Measurements from ENCODE around the gene MYL9. TPM values are rescaled to one million over a fixed set of nuclear protein-coding genes. Genes with fewer than 3 reads are reported as not detected.

MYL9 gene
- polyA plus RNA-seq, 2 of the 4 experiments (the other 2 are of a cell fraction): 2.2 to 29.5 TPM

- TF ChIP-seq, protein P1, sequence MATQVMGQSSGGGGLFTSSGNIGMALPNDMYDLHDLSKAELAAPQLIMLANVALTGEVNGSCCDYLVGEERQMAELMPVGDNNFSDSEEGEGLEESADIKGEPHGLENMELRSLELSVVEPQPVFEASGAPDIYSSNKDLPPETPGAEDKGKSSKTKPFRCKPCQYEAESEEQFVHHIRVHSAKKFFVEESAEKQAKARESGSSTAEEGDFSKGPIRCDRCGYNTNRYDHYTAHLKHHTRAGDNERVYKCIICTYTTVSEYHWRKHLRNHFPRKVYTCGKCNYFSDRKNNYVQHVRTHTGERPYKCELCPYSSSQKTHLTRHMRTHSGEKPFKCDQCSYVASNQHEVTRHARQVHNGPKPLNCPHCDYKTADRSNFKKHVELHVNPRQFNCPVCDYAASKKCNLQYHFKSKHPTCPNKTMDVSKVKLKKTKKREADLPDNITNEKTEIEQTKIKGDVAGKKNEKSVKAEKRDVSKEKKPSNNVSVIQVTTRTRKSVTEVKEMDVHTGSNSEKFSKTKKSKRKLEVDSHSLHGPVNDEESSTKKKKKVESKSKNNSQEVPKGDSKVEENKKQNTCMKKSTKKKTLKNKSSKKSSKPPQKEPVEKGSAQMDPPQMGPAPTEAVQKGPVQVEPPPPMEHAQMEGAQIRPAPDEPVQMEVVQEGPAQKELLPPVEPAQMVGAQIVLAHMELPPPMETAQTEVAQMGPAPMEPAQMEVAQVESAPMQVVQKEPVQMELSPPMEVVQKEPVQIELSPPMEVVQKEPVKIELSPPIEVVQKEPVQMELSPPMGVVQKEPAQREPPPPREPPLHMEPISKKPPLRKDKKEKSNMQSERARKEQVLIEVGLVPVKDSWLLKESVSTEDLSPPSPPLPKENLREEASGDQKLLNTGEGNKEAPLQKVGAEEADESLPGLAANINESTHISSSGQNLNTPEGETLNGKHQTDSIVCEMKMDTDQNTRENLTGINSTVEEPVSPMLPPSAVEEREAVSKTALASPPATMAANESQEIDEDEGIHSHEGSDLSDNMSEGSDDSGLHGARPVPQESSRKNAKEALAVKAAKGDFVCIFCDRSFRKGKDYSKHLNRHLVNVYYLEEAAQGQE (IDR thresholded peaks at IDR 0.05): no peak
These were observed 2.1 kb downstream of the MYL9 start (continued) for GRCh38 chr20:36543184-36544133.

DNA sequence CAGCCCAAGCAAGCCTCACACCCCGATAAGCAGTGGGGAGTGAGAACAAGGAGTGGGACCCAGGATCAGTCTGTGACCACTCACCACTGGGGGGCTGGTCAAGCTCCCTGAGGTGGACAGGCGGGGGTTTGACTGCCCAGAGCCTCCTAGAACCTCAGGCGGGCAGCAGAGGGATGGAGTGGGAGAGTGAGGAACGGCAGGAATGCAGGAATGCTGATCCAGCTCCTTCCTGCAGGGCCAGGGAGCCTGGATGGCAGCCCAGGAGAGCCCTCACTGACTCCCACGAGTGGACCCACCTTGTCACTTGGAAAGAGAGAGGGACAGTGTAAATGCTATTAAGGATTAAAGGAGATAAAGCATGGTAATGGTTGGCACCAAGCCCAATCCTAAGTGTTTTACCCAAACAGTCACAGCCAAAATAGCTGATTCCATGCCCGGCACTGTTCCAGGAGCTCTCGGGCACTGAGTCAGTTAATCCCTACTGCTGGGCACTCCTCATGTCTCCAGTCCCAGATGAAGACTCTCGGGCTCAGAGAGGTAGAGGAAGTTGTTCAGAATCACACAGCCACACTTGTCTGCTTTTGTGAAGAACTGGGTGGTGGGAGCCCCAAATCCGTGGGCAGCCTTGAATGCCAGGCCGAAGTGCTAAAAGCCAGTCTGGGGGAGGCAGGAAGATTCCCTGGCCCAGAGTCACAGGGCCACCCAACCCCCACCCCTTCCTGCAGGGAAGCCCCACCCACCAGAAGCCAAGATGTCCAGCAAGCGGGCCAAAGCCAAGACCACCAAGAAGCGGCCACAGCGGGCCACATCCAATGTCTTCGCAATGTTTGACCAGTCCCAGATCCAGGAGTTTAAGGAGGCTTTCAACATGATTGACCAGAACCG lies 3.1 kb downstream of the MYL9 start:
- CTCF ChIA-PET: interaction anchor here (0.7 to 1.6 kb wide), 5 partner anchors 8 to 357 kb away, joined by 3 to 4 read pairs (median 3); no protein-coding TSS in a partner anchor
- TF ChIP-seq MAFK (IDR thresholded peaks at IDR 0.05; ENCODE audit: partially characterized antibody): peak; percentile 18
- TF ChIP-seq PBX3 (IDR thresholded peaks at IDR 0.05): no peak
- Histone ChIP-seq H3K4me3 (no peak overlapping the region), H3K4me1 (peaks cover 5% of the 10 kb centered on the region; the same call in 1 of the 3 replicates), H3K9me3 (no peaks in the 10 kb centered on the region), H3K4me2 (no peak overlapping the region), H3K27ac (no peak overlapping the region)
- 75% methylated on average over 11 of the region's 15 CpGs for WGBS (ENCODE audit: missing lambda C conversion rate)
- ATAC-seq (no peak), FAIRE-seq (no peak), DNase-seq (ENCODE audit: low read depth in 1 of 2, low spot score in 1 of 2) (no peak)
- POLR2A ChIA-PET: no interaction called here

GRCh38 chr20:36546111-36546736 lies 4.9 kb downstream of the MYL9 start:
- Histone ChIP-seq H3K9me3 (no peaks in the 10 kb centered on the region), H3K4me1 (peaks cover 4% of the 10 kb centered on the region; the same call in 1 of the 3 replicates), H3K4me2 (no peak overlapping the region), H3K27ac (no peak overlapping the region), H3K4me3 (no peak overlapping the region)
- ATAC-seq (no peak), DNase-seq (ENCODE audit: low read depth in 1 of 2, low spot score in 1 of 2) (no peak), FAIRE-seq (no peak)
- WGBS (ENCODE audit: missing lambda C conversion rate): 82% methylated on average over 14 of the region's 14 CpGs
- CTCF ChIA-PET: interaction anchor here (1.2 kb wide), 2 partner anchors 15 to 208 kb away, joined by 3 to 4 read pairs; no protein-coding TSS in a partner anchor
- TF ChIP-seq TFCP2L1 (CRISPR knock-in tag; IDR thresholded peaks at IDR 0.05): no peak
- POLR2A ChIA-PET: no interaction called here

GRCh38 chr20:36547186-36548005 lies 6.1 kb downstream of the MYL9 start:
- no peak overlapping the region for H3K4me3 ChIP-seq
- FAIRE-seq: no peak
- POLR2A ChIA-PET: no interaction called here
- no peak overlapping the region for H3K4me2 ChIP-seq
- no peaks in the 10 kb centered on the region for H3K4me1 ChIP-seq
- ATAC-seq: no peak
- no peak overlapping the region for H3K27ac ChIP-seq
- CTCF ChIA-PET: interaction anchor here (0.6 to 1.2 kb wide), 3 partner anchors 11 to 207 kb away, joined by 3 to 4 read pairs (median 3); no protein-coding TSS in a partner anchor
- no peaks in the 10 kb centered on the region for H3K9me3 ChIP-seq
- 77% methylated on average over 11 of the region's 12 CpGs for WGBS (ENCODE audit: missing lambda C conversion rate)
- DNase-seq (ENCODE audit: low read depth in 1 of 2, low spot score in 1 of 2): no peak
- TF ChIP-seq PBX3 (IDR thresholded peaks at IDR 0.05) (no peak), FOSL2 (IDR thresholded peaks at IDR 0.05) (no peak), FOSL2 (CRISPR knock-in tag; IDR thresholded peaks at IDR 0.05) (no peak), HOXB13 (CRISPR knock-in tag; IDR thresholded peaks at IDR 0.05; ENCODE audit: low read depth) (no peak), ZFP36 (IDR thresholded peaks at IDR 0.05; ENCODE audit: borderline replicate concordance, partially characterized antibody) (peak; percentile 44), MAX (IDR thresholded peaks at IDR 0.05) (no peak), HOXA7 (CRISPR knock-in tag; IDR thresholded peaks at IDR 0.05) (no peak), ELK1 (IDR thresholded peaks at IDR 0.05; ENCODE audit: low read depth, low read length) (no peak), KDM1A (IDR thresholded peaks at IDR 0.05; ENCODE audit: low read depth) (peak; percentile 77; the same call in 1 of the 2 replicates), CBX2 (IDR thresholded peaks at IDR 0.05; ENCODE audit: borderline replicate concordance, low read depth) (no peak)
- TF ChIP-seq, protein P2, sequence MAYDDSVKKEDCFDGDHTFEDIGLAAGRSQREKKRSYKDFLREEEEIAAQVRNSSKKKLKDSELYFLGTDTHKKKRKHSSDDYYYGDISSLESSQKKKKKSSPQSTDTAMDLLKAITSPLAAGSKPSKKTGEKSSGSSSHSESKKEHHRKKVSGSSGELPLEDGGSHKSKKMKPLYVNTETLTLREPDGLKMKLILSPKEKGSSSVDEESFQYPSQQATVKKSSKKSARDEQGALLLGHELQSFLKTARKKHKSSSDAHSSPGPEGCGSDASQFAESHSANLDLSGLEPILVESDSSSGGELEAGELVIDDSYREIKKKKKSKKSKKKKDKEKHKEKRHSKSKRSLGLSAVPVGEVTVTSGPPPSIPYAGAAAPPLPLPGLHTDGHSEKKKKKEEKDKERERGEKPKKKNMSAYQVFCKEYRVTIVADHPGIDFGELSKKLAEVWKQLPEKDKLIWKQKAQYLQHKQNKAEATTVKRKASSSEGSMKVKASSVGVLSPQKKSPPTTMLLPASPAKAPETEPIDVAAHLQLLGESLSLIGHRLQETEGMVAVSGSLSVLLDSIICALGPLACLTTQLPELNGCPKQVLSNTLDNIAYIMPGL (CRISPR knock-in tag; IDR thresholded peaks at IDR 0.05; ENCODE audit: borderline replicate concordance): no peak

All from A549 (cell line).